Dendritic cell treated with granulocyte-macrophage colony-stimulating factor and Interleukin-4, amounts not matched to agents 40 ng/mL and 50 ng/mL, for 4 days (primary cell): Measurements from ENCODE around the gene PCDHGA3.
"Not testable (repeated sequence)": the region's sequence is repeated elsewhere in the genome, so short reads cannot be mapped to it uniquely, and the experiment has no call there.

Source experiments
- H3K27ac Mint-ChIP-seq: one replicate; pipeline ENCODE4 v1.8.0; 2022; ENCODE audit warnings: mild to moderate bottlenecking, mixed read lengths
- H3K27me3 Mint-ChIP-seq: one replicate; pipeline ENCODE4 v1.8.0; 2022; ENCODE audit warnings: mild to moderate bottlenecking, mixed read lengths
- H3K36me3 Mint-ChIP-seq: one replicate; pipeline ENCODE4 v1.8.0; 2022; ENCODE audit warnings: low read depth, mixed read lengths
- H3K4me1 Mint-ChIP-seq: one replicate; pipeline ENCODE4 v1.8.0; 2022; ENCODE audit warnings: low read depth, mixed read lengths
- H3K4me3 Mint-ChIP-seq: one replicate; pipeline ENCODE4 v1.8.0; 2022; ENCODE audit warnings: mild to moderate bottlenecking, moderate library complexity, mixed read lengths
- H3K9me3 Mint-ChIP-seq: one replicate; pipeline ENCODE4 v1.8.0; 2022; ENCODE audit warnings: mixed read lengths
- intact Hi-C: fragments of 100-400 bp; cut with micrococcal nuclease; formaldehyde crosslinking; loops from one replicate; pipeline ENCODE4 v1.15.0; 2022

Gene PCDHGA3

DNA sequence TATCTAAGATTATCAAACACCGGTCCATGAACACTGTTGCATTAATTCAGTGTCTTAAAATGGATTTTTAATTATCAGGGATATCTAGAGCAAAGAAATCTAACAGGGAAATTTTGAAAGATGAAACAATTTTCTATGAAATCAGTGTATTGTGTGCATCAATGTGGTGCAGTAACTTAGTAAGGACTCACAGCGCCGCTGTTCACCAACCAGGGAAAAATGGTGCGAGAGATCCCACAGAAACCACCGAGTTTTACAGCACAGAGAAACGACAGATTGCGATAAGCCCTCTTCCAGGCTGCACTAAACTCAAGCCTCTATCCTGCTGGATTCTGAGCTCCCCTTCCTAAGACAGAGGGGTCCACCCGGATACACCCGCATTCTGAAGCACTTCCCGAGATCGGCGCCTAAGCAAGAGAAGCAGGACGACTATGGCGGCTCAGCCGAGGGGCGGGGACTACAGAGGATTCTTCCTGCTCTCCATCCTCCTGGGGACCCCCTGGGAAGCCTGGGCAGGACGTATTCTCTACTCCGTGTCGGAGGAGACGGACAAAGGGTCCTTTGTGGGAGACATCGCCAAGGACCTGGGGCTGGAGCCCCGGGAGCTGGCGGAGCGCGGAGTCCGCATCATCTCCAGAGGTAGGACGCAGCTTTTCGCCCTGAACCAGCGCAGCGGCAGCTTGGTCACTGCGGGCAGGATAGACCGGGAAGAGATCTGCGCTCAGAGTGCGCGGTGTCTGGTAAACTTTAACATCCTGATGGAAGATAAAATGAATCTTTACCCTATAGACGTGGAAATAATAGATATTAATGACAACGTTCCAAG, 39.1 kb downstream of the PCDHGA3 start, which contains the start of gene PCDHGA7:
TSS of gene PCDHGA7 (plus strand) at position 274 of the 826 bp plus-strand sequence. CDS start at position 432, 158 bp downstream.
- Mint-ChIP-seq H3K27ac (no peak within 1 kb of the TSS), H3K27me3 (peaks cover 62% of the 10 kb centered on the region), H3K36me3 (no peaks in the 10 kb centered on the region)

GRCh38 chr5:141383345-141383744, 39.7 kb downstream of the PCDHGA3 start:
- Mint-ChIP-seq H3K9me3 (peaks cover 25% of the 10 kb centered on the region), H3K36me3 (no peaks in the 10 kb centered on the region), H3K27ac (no peak overlapping the region), H3K4me3 (no peak overlapping the region), H3K27me3 (peaks cover 64% of the 10 kb centered on the region), H3K4me1 (no peaks in the 10 kb centered on the region)
- intact Hi-C loops, result no loop called here

More for the DNA sequence above, 39.1 kb downstream of the PCDHGA3 start, which contains the start of gene PCDHGA7:
- Mint-ChIP-seq H3K4me3 (peak within 1 kb of the TSS; percentile 71), H3K9me3 (peaks cover 22% of the 10 kb centered on the region), H3K4me1 (no peaks in the 10 kb centered on the region)
- intact Hi-C loops, result no loop called here

- H3K27me3 Mint-ChIP-seq, result peaks cover 77% of the 10 kb centered on the region
- H3K4me3 Mint-ChIP-seq, result no peak overlapping the region
- H3K36me3 Mint-ChIP-seq, result peaks cover 1% of the 10 kb centered on the region
- H3K27ac Mint-ChIP-seq, result no peak overlapping the region
- intact Hi-C loops, result no loop called here
- H3K9me3 Mint-ChIP-seq, result peaks cover 38% of the 10 kb centered on the region
- H3K4me1 Mint-ChIP-seq, result no peaks in the 10 kb centered on the region
These were observed 41.0 kb downstream of the PCDHGA3 start for GRCh38 chr5:141384471-141385267.

GRCh38 chr5:141387557-141388311, 44.1 kb downstream of the PCDHGA3 start, which contains the start of gene PCDHGB4:
Gene PCDHGB4 (plus strand): TSS chr5:141387698. CDS start chr5:141387885, 187 bp downstream.
- H3K4me1 Mint-ChIP-seq, H3K27ac Mint-ChIP-seq, intact Hi-C loops, H3K36me3 Mint-ChIP-seq: not testable (repeated sequence)
- Mint-ChIP-seq H3K9me3 (peaks cover 53% of the 10 kb centered on the region), H3K4me3 (peak within 1 kb of the TSS; percentile 63), H3K27me3 (peaks cover 74% of the 10 kb centered on the region)

GRCh38 chr5:141388661-141389060, 45.0 kb downstream of the PCDHGA3 start:
- no peak overlapping the region for H3K4me3 Mint-ChIP-seq
- intact Hi-C loops, result no loop called here
- peaks cover 53% of the 10 kb centered on the region for H3K9me3 Mint-ChIP-seq
- H3K27ac Mint-ChIP-seq, result no peak overlapping the region
- no peaks in the 10 kb centered on the region for H3K4me1 Mint-ChIP-seq
- peaks cover 73% of the 10 kb centered on the region for H3K27me3 Mint-ChIP-seq
- H3K36me3 Mint-ChIP-seq, result peaks cover 7% of the 10 kb centered on the region

- no peak overlapping the region for H3K27ac Mint-ChIP-seq
These were observed 45.8 kb downstream of the PCDHGA3 start for GRCh38 chr5:141389153-141390042.

DNA sequence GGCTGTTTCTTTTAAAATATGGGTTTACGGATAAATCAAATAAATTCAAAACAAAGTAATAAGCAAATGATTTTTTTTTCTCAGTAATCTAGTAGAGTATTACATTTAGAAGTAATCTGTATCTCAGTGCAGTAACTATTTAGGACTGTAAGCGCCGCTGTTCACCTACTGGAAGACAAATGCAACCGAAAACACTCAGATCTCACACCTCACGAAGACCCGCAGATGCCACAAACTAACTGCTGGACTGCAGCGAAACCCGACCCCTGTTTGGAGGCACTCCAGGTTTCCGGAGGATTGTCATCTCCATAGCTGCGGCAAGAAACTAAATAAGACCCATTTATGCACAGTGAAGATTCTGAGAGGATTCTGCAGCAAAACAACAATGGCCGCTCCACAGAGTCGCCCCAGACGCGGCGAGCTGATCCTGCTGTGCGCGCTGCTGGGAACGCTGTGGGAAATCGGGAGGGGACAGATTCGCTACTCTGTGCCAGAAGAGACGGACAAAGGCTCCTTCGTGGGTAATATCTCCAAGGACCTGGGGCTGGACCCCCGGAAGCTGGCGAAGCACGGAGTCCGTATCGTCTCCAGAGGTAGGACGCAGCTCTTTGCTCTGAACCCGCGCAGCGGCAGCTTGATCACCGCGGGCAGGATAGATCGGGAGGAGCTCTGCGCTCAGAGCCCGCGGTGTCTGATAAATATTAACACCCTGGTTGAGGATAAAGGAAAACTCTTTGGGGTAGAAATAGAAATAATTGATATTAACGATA, 49.0 kb downstream of the PCDHGA3 start, which contains the start of gene PCDHGA8:
TSS of gene PCDHGA8 (plus strand) at position 205 of the 770 bp plus-strand sequence. CDS start at position 386, 181 bp downstream.
- H3K36me3 Mint-ChIP-seq, result peaks cover 7% of the 10 kb centered on the region
- H3K27ac Mint-ChIP-seq, result no peak within 1 kb of the TSS
- no peak within 1 kb of the TSS for H3K4me3 Mint-ChIP-seq
- H3K27me3 Mint-ChIP-seq, result peaks cover 72% of the 10 kb centered on the region
- H3K9me3 Mint-ChIP-seq, result peaks cover 59% of the 10 kb centered on the region
- H3K4me1 Mint-ChIP-seq, result no peaks in the 10 kb centered on the region
- intact Hi-C loops, result no loop called here

More at GRCh38 chr5:141389153-141390042, 45.8 kb downstream of the PCDHGA3 start:
- peaks cover 73% of the 10 kb centered on the region for H3K27me3 Mint-ChIP-seq
- intact Hi-C loops, result no loop called here
- no peak overlapping the region for H3K4me3 Mint-ChIP-seq
- H3K9me3 Mint-ChIP-seq, result peaks cover 57% of the 10 kb centered on the region
- H3K36me3 Mint-ChIP-seq, result peaks cover 7% of the 10 kb centered on the region
- H3K4me1 Mint-ChIP-seq, result no peaks in the 10 kb centered on the region

DNA sequence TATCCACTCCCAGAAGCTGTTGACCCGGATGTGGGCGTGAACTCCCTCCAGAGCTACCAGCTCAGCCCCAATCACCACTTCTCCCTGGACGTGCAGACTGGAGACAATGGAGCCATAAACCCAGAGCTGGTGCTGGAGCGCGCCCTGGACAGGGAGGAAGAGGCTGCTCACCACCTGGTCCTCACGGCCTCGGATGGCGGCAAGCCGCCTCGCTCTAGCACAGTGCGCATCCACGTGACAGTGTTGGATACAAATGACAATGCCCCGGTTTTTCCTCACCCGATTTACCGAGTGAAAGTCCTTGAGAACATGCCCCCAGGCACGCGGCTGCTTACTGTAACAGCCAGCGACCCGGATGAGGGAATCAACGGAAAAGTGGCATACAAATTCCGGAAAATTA, 49.6 kb downstream of the PCDHGA3 start:
- H3K9me3 Mint-ChIP-seq, result peaks cover 57% of the 10 kb centered on the region
- H3K4me1 Mint-ChIP-seq, result no peaks in the 10 kb centered on the region
- H3K27ac Mint-ChIP-seq, result no peak overlapping the region
- intact Hi-C loops, result no loop called here
- peaks cover 7% of the 10 kb centered on the region for H3K36me3 Mint-ChIP-seq
- H3K27me3 Mint-ChIP-seq, result peaks cover 72% of the 10 kb centered on the region
- no peak overlapping the region for H3K4me3 Mint-ChIP-seq

DNA sequence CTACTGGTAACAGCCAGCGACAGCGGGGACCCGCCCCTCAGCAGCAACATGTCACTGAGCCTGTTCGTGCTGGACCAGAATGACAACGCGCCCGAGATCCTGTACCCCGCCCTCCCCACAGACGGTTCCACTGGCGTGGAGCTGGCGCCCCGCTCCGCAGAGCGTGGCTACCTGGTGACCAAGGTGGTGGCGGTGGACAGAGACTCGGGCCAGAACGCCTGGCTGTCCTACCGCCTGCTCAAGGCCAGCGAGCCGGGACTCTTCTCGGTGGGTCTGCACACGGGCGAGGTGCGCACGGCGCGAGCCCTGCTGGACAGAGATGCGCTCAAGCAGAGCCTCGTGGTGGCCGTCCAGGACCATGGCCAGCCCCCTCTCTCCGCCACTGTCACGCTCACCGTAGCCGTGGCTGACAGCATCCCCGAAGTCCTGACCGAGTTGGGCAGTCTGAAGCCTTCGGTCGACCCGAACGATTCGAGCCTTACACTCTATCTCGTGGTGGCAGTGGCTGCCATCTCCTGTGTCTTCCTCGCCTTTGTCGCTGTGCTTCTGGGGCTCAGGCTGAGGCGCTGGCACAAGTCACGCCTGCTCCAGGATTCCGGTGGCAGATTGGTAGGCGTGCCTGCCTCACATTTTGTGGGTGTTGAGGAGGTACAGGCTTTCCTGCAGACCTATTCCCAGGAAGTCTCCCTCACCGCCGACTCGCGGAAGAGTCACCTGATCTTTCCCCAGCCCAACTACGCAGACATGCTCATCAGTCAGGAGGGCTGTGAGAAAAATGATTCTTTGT, 51.0 kb downstream of the PCDHGA3 start:
- H3K4me1 Mint-ChIP-seq, H3K4me3 Mint-ChIP-seq, intact Hi-C loops, H3K36me3 Mint-ChIP-seq, H3K27ac Mint-ChIP-seq: not testable (repeated sequence)
- H3K9me3 Mint-ChIP-seq, result peaks cover 55% of the 10 kb centered on the region
- peaks cover 72% of the 10 kb centered on the region for H3K27me3 Mint-ChIP-seq
